SK-N-SH (cell line): ENCODE data around the gene RWDD2A. TPM values are rescaled to one million over a fixed set of nuclear protein-coding genes. Genes with fewer than 3 reads are reported as not detected.

Source experiments
- CTCF ChIA-PET: fragments of 300-600, 350-600 bp; formaldehyde crosslinking; extraction: SDS; loops from one replicate; lab custom pipeline; 2021; lab: Yijun Ruan, JAX
- POLR2A ChIA-PET: fragments of 350-600 bp; sonication (Branson Sonifier 250); formaldehyde crosslinking; extraction: SDS; loops from one replicate; lab custom pipeline; 2020; ENCODE audit warnings: antibody characterized with exemption, inconsistent platforms; lab: Yijun Ruan, JAX
- DNase-seq: peaks from one replicate; pipeline ENCODE4 v3.0.0; 2012
- H2AFZ ChIP-seq: fragments of 200-600 bp; sonication (generic); 2 replicates; pipeline ENCODE4 v1.8.1; 2016; ENCODE audit warnings: antibody characterized with exemption, mild to moderate bottlenecking, low read depth
- H3F3A ChIP-seq: fragments of 200-600 bp; sonication (generic); replicated peaks from 2 replicates; pipeline ENCODE3; 2016; ENCODE audit warnings: antibody characterized with exemption, mild to moderate bottlenecking; ENCODE audit not compliant: insufficient read depth
- H3K27ac ChIP-seq, 2 experiments: fragments of 200-500 bp in 1 of 2; fragments of 200-600 bp in 1 of 2; sonication (Bioruptor generic) in 1 of 2; sonication (generic), shearing (Covaris generic) in 1 of 2; 2 replicates each; pipeline versions ENCODE4 v1.5.1 to v1.6.1; 2014 to 2016; ENCODE audit warnings: low read depth in 2 of 2, inconsistent platforms in 1 of 2, low read length in 1 of 2, mild to moderate bottlenecking in 1 of 2, mixed read lengths in 1 of 2
- H3K27me3 ChIP-seq: fragments of 200-600 bp; sonication (generic), shearing (Covaris generic); 2 replicates; pipeline ENCODE4 v1.6.1; 2016; ENCODE audit warnings: mixed run types; ENCODE audit not compliant: insufficient read depth
- H3K36me3 ChIP-seq, 2 experiments: fragments of 200-500 bp in 1 of 2; fragments of 200-600 bp in 1 of 2; sonication (Bioruptor generic) in 1 of 2; sonication (generic) in 1 of 2; replicated peaks in 1 of 2; 2 replicates each; pipeline versions ENCODE3 to v1.5.1; 2014 to 2016; ENCODE audit warnings: low read length in 1 of 2, mild to moderate bottlenecking in 1 of 2; ENCODE audit not compliant: insufficient read depth in 2 of 2, control insufficient read depth in 1 of 2
- H3K4me1 ChIP-seq, 2 experiments: fragments of 200-500 bp in 1 of 2; fragments of 200-600 bp in 1 of 2; sonication (Bioruptor generic) in 1 of 2; sonication (generic), shearing (Covaris generic) in 1 of 2; 2 replicates each; pipeline versions ENCODE4 v1.5.1 to v1.6.1; 2014 to 2016; ENCODE audit warnings: low read depth in 1 of 2, low read length in 1 of 2, mixed run types in 1 of 2; ENCODE audit not compliant: insufficient read depth in 2 of 2, control insufficient read depth in 1 of 2
- H3K4me2 ChIP-seq: fragments of 200-600 bp; sonication (generic), shearing (Covaris generic); 2 replicates; pipeline ENCODE4 v1.6.1; 2017; ENCODE audit warnings: mixed run types
- H3K4me3 ChIP-seq, 2 experiments: fragments of 200-500 bp in 1 of 2; fragments of 200-600 bp in 1 of 2; sonication (Bioruptor generic) in 1 of 2; sonication (generic), shearing (Covaris generic) in 1 of 2; 2 replicates each; pipeline versions ENCODE4 v1.5.1 to v1.8.1; 2014 to 2016; ENCODE audit warnings: low read depth in 2 of 2, inconsistent platforms in 1 of 2, low read length in 1 of 2, mild to moderate bottlenecking in 1 of 2, mixed read lengths in 1 of 2, moderate library complexity in 1 of 2
- H3K79me2 ChIP-seq: fragments of 200-600 bp; sonication (generic); 2 replicates; pipeline ENCODE4 v1.8.1; 2017; ENCODE audit warnings: mild to moderate bottlenecking; ENCODE audit not compliant: insufficient read depth
- H3K9ac ChIP-seq: fragments of 200-600 bp; sonication (generic); 2 replicates; pipeline ENCODE4 v1.6.1; 2017; ENCODE audit warnings: mixed run types
- H3K9me2 ChIP-seq: fragments of 200-600 bp; sonication (generic); 2 replicates; pipeline ENCODE4 v1.6.1; 2017; ENCODE audit warnings: mixed run types
- H3K9me3 ChIP-seq: fragments of 200-600 bp; sonication (generic); 2 replicates; pipeline ENCODE4 v1.6.1; 2017; ENCODE audit warnings: mixed run types, mild to moderate bottlenecking, moderate library complexity
- H4K20me1 ChIP-seq: fragments of 200-600 bp; sonication (generic); 2 replicates; pipeline ENCODE4 v1.6.1; 2017; ENCODE audit warnings: mild to moderate bottlenecking, mixed run types; ENCODE audit not compliant: insufficient read depth
- CHD2 ChIP-seq: fragments of 150-350 bp; IDR thresholded peaks from 2 replicates; pipeline ENCODE4 v1.6.1; 2018; ENCODE audit warnings: low read length; ENCODE audit not compliant: partially characterized antibody
- ELF1 ChIP-seq: IDR thresholded peaks from 2 replicates; pipeline ENCODE4 v1.4.0; 2012
- EP300 ChIP-seq, 2 experiments: IDR thresholded peaks; 2 replicates each; pipeline versions ENCODE4 v1.4.0 to v1.6.1; 2012; ENCODE audit warnings: borderline replicate concordance in 1 of 2, low read depth in 1 of 2, low read length in 1 of 2
- EZH2phosphoT487 ChIP-seq: fragments of 200-600 bp; sonication (generic); IDR thresholded peaks from 2 replicates; pipeline ENCODE4 v1.6.1; 2017; ENCODE audit warnings: low read depth, mixed run types, mild to moderate bottlenecking, antibody characterized with exemption, moderate library complexity, borderline replicate concordance
- FOSL2 ChIP-seq: IDR thresholded peaks from 2 replicates; pipeline ENCODE4 v1.4.0; 2012; ENCODE audit warnings: low read depth, mild to moderate bottlenecking, moderate library complexity, borderline replicate concordance
- FOXJ3 ChIP-seq: sonication (generic); formaldehyde crosslinking; IDR thresholded peaks from 2 replicates; pipeline ENCODE4 v1.5.1; 2020; ENCODE audit warnings: mild to moderate bottlenecking, missing genetic modification reagents
- GABPA ChIP-seq: IDR thresholded peaks from 2 replicates; pipeline ENCODE4 v1.4.0; 2012; ENCODE audit warnings: low read depth, mild to moderate bottlenecking
- GATA2 ChIP-seq: sonication (generic); formaldehyde crosslinking; IDR thresholded peaks from 2 replicates; pipeline ENCODE4 v1.5.0; 2020; ENCODE audit warnings: mild to moderate bottlenecking, missing genetic modification reagents
- MAX ChIP-seq: IDR thresholded peaks from 2 replicates; pipeline ENCODE4 v1.4.0; 2012; ENCODE audit warnings: low read depth
- MEF2A ChIP-seq: IDR thresholded peaks from 2 replicates; pipeline ENCODE4 v1.4.0; 2012; ENCODE audit warnings: low read depth, borderline replicate concordance
- MXI1 ChIP-seq: IDR thresholded peaks from 2 replicates; pipeline ENCODE4 v1.6.1; 2012; ENCODE audit warnings: mild to moderate bottlenecking, low read depth, low read length, improper control_type of control experiment
- NFIC ChIP-seq: IDR thresholded peaks from 2 replicates; pipeline ENCODE4 v1.4.0; 2012; ENCODE audit warnings: borderline replicate concordance
- PBX3 ChIP-seq: IDR thresholded peaks from 2 replicates; pipeline ENCODE4; 2012
- RAD21 ChIP-seq: IDR thresholded peaks from 2 replicates; pipeline ENCODE4 v1.6.1; 2012; ENCODE audit warnings: mild to moderate bottlenecking, low read length
- RCOR1 ChIP-seq: fragments of 150-350 bp; IDR thresholded peaks from 2 replicates; pipeline ENCODE4 v1.6.1; 2017; ENCODE audit warnings: antibody characterized with exemption, low read length
- REST ChIP-seq: IDR thresholded peaks from 2 replicates; pipeline ENCODE4 v1.6.1; 2012; ENCODE audit warnings: mild to moderate bottlenecking, low read depth, low read length, moderate library complexity
- RFX5 ChIP-seq: IDR thresholded peaks from 2 replicates; pipeline ENCODE4 v1.6.1; 2012; ENCODE audit warnings: mild to moderate bottlenecking, improper control_type of control experiment, low read length
- RXRA ChIP-seq: IDR thresholded peaks from 2 replicates; pipeline ENCODE4 v1.4.0; 2012; ENCODE audit warnings: low read depth, mild to moderate bottlenecking, borderline replicate concordance
- SIN3A ChIP-seq: IDR thresholded peaks from 2 replicates; pipeline ENCODE4 v1.6.1; 2012; ENCODE audit warnings: low read depth, mild to moderate bottlenecking, low read length, moderate library complexity, borderline replicate concordance
- SMC3 ChIP-seq: IDR thresholded peaks from 2 replicates; pipeline ENCODE4 v1.6.1; 2012; ENCODE audit warnings: low read depth, low read length, improper control_type of control experiment
- TAF1 ChIP-seq: IDR thresholded peaks from 2 replicates; pipeline ENCODE4 v1.6.1; 2012; ENCODE audit warnings: low read depth, mild to moderate bottlenecking, low read length, moderate library complexity, borderline replicate concordance
- TCF12 ChIP-seq: IDR thresholded peaks from 2 replicates; pipeline ENCODE4 v1.4.0; 2012
- TEAD4 ChIP-seq: IDR thresholded peaks from 2 replicates; pipeline ENCODE4 v1.4.0; 2012; ENCODE audit warnings: mild to moderate bottlenecking, borderline replicate concordance; ENCODE audit not compliant: insufficient read depth
- USF1 ChIP-seq: IDR thresholded peaks from 2 replicates; pipeline ENCODE4 v1.4.0; 2012; ENCODE audit warnings: low read depth, borderline replicate concordance
- USF2 ChIP-seq: fragments of 150-350 bp; IDR thresholded peaks from 2 replicates; pipeline ENCODE4 v1.6.1; 2017; ENCODE audit warnings: antibody characterized with exemption, low read length, low read depth, borderline replicate concordance
- ZBTB33 ChIP-seq: IDR thresholded peaks from 2 replicates; pipeline ENCODE4 v1.4.0; 2012; ENCODE audit warnings: low read depth, borderline replicate concordance
- WGBS: methylation state at CpG from one replicate; pipeline ENCODE4 v1.1.6; 2017; ENCODE audit warnings: low lambda C conversion rate; 5-methylcytosine and 5-hydroxymethylcytosine counted together
- polyA plus RNA-seq, 3 experiments: library from polyadenylated mRNA; depleted of rRNA; stranded (reverse); fragments of >200 nt; gene quantifications; 2 replicates each; pipeline ENCODE4 v1.2.3, GENCODE V29; 2012

RWDD2A gene
- polyA plus RNA-seq, 1 of the 3 experiments (the other 2 are of a cell fraction): 3.4 TPM

GRCh38 chr6:83199863-83200225 is 6.7 kb downstream of the RWDD2A start:
- peaks cover 21% of the 10 kb centered on the region for H3F3A ChIP-seq
- H3K9ac ChIP-seq: no peak overlapping the region
- no peak overlapping the region for H3K4me2 ChIP-seq
- H3K36me3 ChIP-seq: peaks cover 15 to 27% of the 10 kb centered on the region in 2 experiments
- H2AFZ ChIP-seq: no peak overlapping the region
- no peak overlapping the region for H3K4me3 ChIP-seq
- no peaks in the 10 kb centered on the region for H4K20me1 ChIP-seq
- peak overlapping the region in 1 of 2 experiments; percentile 57; a peak in 2 of 4 replicates for H3K27ac ChIP-seq
- 17% methylated on average over 2 of the region's 2 CpGs for WGBS
- no peaks in the 10 kb centered on the region for H3K9me2 ChIP-seq
- CTCF ChIA-PET: interaction anchor here (1.2 to 2.2 kb wide), 4 partner anchors 10 to 314 kb away, joined by 3 to 9 read pairs (median 4); no protein-coding TSS in a partner anchor
- H3K79me2 ChIP-seq: peaks cover 2% of the 10 kb centered on the region
- peaks cover 3 to 20% of the 10 kb centered on the region in 2 experiments; a peak in 2 of 4 replicates for H3K4me1 ChIP-seq
- no peak for DNase-seq
- H3K27me3 ChIP-seq: no peaks in the 10 kb centered on the region
- POLR2A ChIA-PET: no interaction called here
- H3K9me3 ChIP-seq: no peaks in the 10 kb centered on the region
- TF ChIP-seq RFX5 (no peak), RCOR1 (no peak), PBX3 (peak; percentile 31), TCF12 (peak; percentile 22; the same call in 1 of the 2 replicates), TAF1 (no peak), MEF2A (no peak), USF1 (no peak), ZBTB33 (no peak), SIN3A (no peak), USF2 (no peak), MAX (no peak), MXI1 (no peak), SMC3 (no peak), ELF1 (no peak), FOXJ3 (CRISPR knock-in tag) (no peak), NFIC (peak; percentile 31; the same call in 1 of the 2 replicates), CHD2 (no peak), TEAD4 (no peak), RAD21 (no peak), EZH2phosphoT487 (no peak), EP300 (IDR thresholded peaks at IDR 0.05; ENCODE audit: borderline replicate concordance in 1 of 2, low read depth in 1 of 2, low read length in 1 of 2) (no peak), FOSL2 (peak; percentile 47; the same call in 1 of the 2 replicates), REST (no peak), GATA2 (no peak), RXRA (no peak), GABPA (no peak)
